ENCODE results near the gene MGAT5.

MGAT5 gene

DNA sequence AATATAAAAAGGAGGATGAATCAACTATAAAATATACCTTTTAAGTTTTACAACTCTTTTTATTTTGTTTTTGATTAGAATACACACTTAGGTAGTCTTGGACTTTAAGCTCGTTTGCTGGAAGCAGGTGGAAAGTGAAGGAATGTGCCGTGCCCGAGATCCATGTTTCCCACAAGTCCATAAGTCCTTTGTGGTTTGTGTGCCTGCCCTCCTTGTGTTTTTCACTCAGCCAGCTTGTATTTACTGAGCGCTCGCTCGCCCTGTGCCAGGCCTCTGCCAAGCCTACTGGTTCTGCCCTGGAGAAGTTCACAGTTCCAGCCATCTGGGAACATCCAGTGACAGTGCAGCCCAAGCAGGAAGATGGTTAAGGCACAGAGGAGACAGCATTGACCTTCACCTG lies 142.6 kb downstream of the MGAT5 start:
- no peak for DNase-seq (ENCODE audit: low read depth)

DNA sequence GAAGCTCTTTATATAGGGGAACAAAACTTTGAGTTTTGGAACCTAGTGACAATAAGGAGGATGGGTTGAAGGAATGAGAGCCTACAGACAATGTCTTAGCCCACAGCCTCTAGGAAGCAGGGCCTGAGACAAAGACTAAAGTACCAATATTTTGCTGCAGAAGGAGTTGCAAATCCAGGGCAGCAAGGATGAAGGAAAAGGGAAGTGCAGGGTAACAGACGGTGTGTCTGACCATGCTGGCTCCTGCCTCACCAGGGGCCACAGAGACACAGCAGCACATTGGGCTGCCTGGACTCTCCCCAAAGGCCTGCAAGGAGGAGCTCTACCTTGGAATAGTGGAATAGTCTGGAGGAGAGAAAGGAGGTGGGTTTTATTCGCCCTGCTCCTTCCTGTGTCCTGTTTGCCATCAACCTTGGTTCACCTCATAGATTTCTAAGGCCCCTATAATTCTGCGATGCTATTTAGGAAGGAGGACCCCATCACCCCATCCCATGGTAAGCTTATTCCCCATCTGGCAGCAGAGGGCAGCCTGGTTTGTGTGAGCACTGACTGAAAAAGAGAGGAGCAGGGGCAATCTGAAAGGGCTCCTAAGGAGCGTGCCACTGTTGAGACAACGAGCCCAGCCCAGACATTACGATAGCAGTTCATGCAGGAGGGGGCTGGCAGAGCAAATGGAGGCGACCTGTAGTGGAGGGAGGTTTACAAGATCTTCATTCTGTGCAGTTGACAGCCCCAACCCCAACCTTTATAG lies 143.4 kb downstream of the MGAT5 start:
- DNase-seq (ENCODE audit: low read depth), result no peak

DNA sequence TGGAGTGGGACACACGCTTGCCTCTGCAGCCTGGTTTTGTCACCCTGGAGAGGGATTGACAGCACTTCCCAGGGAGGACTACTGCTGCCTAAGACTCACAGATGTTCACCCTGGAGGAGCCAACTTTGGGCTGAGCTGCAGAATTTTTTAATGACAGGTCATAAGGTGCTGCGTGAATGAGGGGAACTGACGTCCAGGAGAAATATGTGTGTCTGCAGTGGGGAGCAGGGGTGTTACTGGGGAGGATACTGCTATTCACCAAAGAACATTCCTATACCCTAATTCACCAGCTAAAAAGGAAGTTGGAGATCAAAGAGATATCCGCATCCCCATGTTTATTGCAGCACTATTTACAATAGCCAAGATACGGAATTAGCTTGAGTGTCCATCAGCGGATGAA lies 144.4 kb downstream of the MGAT5 start:
- no peak for DNase-seq (ENCODE audit: low read depth)

DNA sequence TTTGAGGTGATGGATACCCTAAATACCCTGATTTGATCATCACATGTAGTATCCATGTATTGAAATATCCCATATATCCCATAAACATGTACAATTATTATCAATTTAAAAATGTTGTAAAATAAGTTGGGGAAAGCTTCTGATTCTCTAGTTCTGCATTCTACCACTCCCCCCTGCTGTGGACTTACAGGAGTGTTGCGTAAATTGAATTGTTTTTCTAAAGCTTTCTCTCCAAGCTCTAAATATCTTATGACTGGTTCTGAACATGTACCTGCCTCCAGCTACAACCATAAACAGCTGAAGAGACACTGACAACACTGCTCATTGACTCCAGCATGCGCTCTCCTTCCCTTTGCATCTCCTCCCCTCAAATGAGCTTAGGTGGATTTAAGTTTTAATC lies 145.2 kb downstream of the MGAT5 start:
- DNase-seq (ENCODE audit: low read depth), result no peak

DNA sequence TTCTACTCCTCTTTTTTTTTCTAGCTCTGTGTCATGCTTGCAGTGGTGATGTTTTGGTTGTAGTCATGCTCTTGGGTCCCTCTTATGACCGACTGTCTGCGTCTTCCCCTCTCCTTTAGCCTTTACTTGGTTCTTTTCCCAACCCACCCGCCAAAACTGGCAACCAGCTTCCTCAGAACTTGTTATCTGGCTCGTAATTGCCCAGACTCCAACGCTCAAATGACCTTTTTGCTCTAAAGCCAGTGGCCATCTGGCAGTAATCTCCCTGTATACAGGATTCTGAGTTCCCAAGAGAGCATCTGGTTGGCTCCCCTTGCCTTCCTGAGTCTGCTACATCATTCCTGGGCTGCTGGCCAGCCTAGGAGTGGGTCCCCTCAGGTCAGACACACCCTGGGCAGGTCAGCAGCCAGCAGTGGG lies 147.2 kb downstream of the MGAT5 start:
- no peak for DNase-seq (ENCODE audit: low read depth)

DNA sequence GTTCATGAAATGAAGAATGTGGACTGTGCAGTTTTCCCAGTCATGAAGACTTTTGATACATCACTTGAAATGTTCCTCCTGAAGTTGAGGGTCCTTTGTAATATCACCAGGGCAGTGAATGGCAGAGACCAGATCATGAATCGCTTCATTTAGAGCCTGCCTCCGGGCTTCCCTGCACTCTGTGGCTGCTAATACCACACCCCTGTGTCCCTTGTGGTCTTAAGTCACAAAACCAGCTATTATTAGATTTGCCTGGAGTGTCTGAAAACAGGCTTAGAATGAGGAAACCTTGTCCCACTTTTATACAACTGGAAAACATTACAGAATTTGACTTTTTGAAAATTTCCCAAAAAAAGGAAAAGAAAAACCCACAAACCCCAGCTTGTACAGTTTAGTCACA lies 147.9 kb downstream of the MGAT5 start:
- DNase-seq (ENCODE audit: low read depth), result no peak

DNA sequence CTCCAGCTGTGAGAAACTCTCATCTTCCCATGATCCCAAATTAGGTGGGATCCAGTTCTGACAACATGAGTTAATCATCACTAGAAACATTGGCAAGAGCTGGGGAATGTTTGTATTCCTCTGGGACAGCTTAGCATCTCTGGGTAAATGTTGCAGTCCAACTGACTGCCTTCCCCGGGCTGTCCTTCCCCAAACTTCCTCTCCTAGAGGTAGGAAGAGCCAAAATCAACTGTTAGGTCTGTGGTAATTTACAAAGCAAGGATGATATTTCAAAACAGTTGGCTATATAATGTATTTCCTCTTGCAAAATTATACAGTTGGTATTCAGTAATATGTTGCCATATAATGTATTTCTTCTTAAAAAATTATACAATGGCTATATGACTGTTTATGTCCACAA lies 148.5 kb downstream of the MGAT5 start:
- DNase-seq (ENCODE audit: low read depth), result no peak

DNA sequence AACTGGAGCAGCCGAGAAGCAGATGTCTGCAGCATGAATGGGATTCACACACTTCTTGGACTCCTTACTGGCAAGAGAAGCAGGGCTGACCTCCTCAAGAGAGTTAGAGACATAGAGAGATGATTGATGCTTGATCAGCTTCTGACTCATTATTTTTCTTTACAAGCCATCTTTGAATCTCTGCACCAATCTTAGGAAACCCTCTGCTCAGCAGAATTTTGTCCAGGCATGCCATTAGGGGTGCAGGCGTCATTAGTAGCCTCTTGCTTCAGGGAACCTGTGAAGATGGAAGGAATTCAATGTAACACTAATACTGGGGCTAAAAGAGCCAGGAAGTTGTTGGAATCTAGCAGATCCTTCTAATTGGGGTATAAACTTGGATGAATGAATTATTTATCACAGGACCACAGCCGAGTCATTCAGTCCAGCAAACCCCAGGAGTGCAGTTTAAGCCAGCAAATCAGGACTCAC lies 151.8 kb downstream of the MGAT5 start:
- DNase-seq (ENCODE audit: low read depth), result no peak

DNA sequence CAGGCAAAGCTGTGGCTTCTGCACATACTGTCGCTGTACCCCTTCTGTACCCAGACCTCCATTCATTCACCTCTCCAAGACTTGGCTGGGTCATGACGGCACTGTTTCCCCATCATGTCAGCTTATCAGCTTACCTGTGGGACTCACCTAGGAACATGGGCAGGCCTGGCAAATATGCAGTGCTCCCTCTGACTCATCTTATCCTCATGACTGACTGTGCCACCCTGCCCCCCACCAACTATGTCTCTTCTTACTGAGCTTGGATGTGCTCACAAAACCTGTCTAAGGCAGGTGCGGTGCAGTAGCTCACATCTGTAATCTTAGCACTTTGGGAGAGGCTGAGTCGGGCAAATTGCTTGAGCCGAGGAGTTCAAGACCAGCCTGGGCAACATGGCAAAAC lies 152.4 kb downstream of the MGAT5 start:
- no peak for DNase-seq (ENCODE audit: low read depth)

DNA sequence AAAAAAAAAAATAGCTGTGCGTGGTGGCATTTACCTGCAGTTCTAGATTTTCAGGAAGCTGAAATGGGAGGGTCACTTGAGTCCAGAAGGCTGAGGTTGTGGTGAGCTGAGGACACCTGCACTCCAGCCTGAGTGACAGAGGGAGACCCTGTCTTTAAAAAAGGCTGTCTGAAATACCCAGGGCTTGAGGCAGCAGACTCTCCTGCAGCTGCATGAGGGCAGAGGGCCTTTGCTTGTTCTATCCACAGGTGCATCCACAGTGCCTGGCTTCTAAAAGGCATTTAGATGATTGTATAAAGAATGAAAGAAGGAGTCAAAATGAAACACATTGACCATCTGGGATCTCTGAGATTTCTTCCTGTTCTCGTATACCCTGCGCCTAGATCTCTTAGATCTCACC lies 152.9 kb downstream of the MGAT5 start:
- DNase-seq (ENCODE audit: low read depth), result no peak

DNA sequence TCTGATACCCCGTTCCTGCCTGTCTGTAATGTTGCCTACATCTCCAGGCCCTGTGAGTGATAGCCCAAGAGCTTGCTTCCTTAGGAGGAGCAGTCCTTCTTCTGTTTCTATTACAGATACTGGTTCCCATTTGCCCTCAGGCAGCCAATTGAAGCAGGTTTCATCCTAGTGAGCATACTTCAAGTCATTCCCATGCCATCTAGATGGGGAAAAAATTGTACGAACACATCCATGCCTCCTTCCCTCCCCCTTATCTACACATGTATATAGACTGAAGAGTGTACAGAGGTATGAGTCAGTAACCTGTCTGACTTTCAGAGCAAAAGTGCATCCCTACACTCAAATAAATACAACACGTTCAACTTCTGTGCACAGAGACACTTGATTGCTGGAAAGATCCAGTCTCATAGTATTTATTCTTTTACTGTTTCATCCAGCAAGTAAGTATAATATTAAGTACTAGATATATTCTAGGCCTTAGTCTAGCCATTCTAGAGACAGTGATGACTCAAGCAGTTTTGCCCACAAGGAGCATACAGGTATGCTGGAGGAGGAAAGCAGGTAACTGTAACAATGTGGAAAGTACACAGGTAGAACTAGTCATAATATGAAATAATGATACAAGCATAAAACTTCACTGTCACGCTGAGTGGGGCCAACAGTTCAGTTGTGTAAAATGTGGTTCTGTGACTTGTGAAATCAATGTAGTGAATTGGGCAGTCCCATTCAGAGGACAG lies 153.4 kb downstream of the MGAT5 start:
- DNase-seq (ENCODE audit: low read depth), result no peak

DNA sequence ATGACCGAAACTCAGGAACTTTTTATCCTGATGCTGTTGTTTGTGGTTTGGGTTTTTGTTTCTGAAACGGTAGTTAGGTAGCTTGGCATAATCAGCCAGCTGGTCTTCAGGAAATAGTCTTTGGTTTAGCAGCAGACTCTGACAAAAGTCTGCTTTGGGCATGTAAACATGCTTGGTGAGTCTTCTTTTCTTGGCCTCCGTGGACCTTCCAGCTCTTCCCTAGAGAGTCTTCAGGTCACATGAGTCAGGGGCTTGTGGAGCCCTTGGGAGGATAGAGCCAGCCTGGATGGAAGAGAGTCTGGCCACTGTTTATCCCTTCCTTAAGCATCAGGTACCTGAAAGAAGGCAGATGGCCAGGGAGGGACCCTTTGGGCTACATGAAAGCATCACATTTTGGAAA lies 154.5 kb downstream of the MGAT5 start:
- DNase-seq (ENCODE audit: low read depth), result no peak

DNA sequence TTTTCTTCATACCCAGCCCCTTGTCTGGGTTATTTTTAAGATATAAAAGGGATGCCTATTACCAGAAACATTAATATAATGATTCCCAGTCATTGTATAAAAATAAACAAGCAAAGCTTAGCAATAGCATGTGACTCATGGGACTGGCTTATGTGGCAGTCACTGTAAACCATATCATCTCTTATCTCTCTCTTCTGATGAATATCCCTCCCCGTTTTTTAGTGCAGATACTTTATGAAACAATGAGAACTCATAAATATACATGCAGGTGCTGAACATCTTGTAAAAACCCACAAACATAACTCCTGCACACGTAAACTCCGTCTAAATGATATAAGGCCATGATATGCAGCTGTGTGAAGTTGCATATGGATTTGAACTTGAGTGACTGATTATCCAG lies 154.9 kb downstream of the MGAT5 start:
- no peak for DNase-seq (ENCODE audit: low read depth)

DNA sequence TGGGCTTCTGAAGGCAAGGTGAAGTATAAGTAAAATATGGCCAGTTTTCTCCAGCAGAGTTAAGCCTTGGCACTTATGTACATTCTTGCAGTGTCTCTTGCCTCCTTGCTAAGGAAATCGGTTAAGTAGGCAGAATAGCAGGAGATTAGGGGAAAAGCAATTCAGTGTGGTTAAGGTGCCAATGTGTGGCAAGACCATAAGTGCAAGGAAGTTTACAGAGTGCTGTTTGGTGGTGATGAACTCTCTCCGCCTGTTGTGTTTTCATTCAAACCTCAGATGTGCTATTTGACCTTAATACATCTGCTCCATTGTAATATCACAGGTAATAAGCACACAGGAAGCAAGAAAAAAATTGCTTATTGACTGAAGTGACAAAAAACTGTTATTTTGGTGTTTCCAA lies 156.1 kb downstream of the MGAT5 start:
- DNase-seq (ENCODE audit: low read depth), result no peak

DNA sequence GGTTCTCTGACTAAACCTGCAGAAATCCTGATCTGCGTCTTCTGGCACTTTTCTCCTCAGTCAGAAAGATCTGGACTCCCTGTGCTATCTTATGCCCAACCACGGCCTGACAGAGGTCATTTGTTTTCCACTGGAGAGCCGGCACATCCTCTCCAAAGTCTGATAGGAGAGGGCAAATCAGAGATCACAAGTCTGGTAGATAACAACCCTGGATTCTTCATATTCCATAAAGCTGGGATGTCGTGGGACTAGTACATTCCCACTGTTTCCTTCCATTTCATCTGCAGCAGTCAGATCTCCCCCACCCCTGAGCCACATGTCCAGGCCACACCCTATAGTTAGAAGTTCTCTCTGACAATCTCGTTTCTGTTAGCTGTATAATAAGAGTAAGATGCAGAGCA lies 157.0 kb downstream of the MGAT5 start:
- no peak for DNase-seq (ENCODE audit: low read depth)

DNA sequence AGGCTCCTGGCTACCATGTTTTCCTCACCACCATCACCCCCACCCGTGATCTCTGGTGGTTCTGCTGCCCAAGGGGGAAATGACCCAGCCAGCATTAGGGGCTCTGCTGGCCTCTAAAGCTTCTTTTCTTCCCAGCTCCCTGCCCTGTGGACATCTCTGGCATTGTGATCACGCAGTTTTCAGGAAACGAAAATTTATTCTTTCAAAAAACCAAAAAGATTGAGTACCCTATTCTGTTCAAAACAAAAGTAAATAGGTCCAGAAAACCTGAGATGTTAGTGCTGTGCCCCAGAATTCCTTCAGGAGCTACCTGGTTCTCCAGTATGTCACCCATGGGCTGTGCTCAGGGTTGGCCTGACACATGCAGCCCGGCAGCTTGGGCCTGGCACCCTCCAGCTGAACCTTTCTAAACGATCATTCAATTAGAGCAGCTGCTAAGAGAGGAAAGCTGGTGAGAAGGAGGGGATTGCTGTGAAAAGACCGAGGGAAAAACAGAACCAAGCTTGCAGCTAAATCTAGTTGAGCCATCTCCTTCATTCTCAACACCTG lies 157.5 kb downstream of the MGAT5 start:
- no peak for DNase-seq (ENCODE audit: low read depth)

DNA sequence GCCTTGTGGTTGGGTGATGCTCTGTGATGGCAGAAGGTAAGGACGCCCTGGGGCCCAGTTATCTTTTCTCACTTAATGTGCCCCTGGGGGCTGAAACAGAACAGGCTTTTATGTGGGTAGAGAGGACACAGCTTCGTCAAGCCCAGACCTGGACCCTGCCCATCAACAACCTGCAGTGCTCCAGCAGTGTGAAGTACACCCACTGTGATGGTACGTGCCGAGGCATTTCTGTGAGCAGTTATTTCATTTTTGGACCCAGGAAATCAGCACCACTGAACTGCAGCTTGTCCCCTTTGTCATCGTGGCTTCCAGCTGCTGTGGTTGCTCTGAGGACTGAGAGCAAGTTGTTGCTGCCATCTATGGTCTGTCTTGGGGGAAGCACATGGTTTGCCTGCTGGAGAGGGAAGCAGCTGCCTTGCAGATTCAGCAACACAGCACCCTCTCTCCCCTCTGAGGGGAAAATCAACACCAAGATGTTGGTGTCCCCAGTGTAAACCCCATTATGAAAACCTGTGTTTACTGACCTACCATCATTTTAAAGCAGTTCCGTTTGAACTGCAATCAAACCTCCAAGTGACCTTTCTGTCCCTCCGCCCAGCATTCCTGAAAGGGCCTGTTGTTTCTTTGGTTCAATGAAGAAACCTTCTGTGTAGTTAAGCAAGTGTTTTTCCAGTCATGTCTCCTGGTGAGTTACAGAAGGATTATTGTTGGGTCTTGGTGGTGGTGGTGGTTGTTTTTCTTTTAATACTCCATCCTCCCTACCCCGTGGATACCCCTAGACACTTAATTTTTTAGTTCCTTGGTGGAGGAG lies 158.2 kb downstream of the MGAT5 start:
- peak; percentile 36 for DNase-seq (ENCODE audit: low read depth)

DNA sequence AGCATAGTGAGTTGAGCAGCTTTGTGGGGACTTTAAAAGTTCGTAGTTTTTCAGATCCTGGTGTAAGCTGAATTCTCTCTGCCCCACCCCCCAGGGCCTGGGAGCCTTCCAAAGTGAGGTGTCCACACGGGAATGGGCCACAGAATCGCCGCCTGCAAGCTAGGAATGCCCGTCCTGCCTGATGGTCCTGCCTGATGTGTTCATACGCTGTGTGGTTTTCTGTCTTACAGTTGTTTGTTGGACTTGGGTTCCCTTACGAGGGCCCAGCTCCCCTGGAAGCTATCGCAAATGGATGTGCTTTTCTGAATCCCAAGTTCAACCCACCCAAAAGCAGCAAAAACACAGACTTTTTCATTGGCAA lies 158.7 kb downstream of the MGAT5 start:
- no peak for DNase-seq (ENCODE audit: low read depth)

DNA sequence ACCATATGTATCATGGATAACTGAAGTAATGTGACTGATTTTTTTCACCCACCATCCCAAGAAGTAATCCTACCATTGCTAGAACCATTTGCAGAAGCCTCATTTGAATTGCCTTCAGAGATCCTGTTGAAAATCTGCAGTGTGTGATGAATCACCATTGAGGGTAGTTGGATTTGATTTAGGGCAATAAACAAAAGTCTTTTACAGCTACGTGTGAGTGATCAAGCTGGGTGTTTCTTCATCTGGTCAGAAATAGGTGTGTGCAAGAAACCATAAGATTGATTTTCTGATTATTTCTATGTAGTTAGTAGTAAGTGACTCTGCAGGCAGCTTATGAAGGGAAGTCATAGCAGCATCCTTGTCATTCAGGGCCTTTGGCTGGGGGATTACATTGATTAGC lies 159.6 kb downstream of the MGAT5 start:
- DNase-seq (ENCODE audit: low read depth), result no peak

DNA sequence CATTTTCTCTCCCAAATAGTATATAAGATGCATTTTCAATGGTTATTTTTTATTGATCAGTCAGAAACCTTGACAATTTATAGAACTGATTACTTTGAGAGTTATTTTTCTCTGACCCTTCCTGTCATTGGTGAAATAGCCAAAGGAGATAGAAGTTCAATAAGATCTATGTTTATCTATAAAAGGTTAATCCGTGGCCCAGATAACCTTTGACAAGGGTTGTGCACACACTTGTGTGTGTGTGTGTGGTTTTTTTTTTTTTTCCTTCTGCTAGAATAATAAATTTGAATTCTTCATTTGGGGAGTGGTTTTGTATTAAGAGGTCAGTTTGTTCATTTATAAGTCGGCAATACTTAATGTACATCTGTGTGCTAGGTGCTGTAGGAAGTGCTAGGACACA lies 160.0 kb downstream of the MGAT5 start:
- DNase-seq (ENCODE audit: low read depth), result no peak

DNA sequence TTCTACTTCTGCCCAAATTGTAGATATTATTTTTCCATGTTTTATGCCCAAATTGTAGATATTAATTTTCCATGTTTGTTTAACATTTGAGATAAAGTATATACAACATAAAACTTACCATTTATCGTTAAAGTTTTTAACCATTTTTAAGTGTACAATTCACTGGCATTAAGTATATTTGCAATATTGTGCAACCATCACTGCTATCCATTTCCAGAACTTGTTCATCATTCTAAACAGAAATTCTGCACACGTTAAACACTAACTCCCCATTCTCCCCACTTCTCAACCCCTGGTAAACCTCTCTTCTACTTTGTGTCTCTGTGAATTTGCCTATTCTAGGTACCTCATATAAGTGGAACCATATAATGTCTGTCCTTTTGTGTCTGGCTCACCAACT lies 162.1 kb downstream of the MGAT5 start:
- no peak for DNase-seq (ENCODE audit: low read depth)

DNA sequence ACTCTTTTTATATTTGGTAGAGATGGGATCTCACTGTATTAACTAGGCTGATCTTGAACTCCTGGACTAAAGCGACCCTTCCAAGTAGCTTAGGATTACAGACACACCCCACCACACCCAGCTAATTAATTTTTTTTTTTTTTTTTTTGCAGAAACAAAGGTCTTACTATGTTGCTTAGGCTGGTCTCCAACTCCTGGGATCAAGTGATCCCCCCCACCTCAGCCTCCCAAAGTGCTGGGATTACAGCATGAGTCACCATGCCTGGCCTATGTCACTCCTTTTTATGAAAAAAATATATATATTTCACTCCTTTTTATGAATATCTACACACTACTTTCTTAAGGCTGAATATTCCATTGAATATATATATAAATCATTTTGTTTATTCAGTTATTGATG lies 162.8 kb downstream of the MGAT5 start:
- DNase-seq (ENCODE audit: low read depth), result no peak

All from activated T-helper 9 cell treated with anti-CD3 and anti-CD28 coated beads, Interleukin-2, amount 50 U/mL, for 16 hours (primary cell).